HG02571 (cell line): ENCODE measurements around the gene ICA1.

Experiments
- ATAC-seq: cut with Tn5 transposase; IDR thresholded peaks from one replicate; pipeline ENCODE4 v1.9.1; 2021; ENCODE audit warnings: mild to moderate bottlenecking, moderate library complexity; ENCODE audit not compliant: unreplicated experiment

Gene ICA1

DNA sequence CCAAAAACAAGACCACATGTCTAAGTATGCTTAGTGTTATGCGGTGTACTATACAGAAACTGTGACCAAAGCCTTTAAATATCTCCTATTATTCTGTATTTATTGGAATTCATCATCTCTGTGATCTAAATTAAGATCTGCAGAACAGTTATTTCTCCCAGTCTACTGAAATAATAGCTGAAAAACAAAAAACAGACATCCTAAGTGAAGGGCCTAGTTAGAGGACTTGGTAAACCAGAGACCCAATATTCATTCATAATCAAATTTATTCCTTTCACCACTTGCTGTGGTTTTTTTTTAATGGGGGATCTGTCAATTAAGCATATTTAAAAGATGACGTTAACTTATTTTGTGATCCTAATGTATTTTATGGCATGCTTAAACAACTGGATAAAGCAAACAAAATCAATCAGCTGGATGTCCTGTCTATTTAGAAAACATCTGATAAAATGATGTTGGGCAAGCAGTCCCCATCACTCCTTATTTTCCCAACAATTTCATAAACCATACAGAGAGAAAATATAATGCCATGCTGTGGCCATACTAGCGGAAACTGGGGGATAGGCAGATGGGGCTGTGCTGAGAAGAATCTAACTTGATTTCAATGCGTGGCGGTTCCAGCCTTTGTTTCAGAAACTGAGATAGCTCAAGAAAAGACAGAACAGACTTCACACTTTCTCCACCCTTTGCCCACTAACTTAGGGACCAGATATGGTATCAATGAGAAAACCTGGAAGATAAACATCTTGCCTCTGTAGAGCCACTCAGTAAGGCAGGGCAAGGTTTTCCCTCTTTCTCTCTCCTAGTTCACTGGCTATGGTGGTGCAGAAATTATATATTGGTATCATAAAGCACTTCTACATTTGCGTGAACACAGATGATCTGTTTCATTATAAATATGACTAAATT is 32.9 kb downstream of the ICA1 start:
- ATAC-seq = no peak

DNA sequence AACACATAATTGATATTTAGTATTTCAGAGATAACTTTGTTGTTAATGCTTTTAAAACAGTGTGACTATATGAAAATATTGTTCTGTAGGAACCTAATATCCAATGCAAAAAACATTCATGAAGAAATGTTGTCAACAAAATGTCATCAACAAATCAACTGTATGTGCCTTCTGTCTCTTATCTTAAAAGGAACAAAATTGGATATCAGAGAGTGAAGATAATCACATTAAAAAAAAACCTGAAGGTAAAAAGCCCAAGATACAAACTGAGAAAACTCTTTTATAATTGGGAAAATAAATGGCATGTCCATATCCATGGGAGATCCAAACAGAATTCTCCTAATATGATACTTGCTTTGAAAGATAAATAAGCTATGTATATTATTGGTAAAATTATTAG is 33.9 kb downstream of the ICA1 start:
- ATAC-seq = no peak

DNA sequence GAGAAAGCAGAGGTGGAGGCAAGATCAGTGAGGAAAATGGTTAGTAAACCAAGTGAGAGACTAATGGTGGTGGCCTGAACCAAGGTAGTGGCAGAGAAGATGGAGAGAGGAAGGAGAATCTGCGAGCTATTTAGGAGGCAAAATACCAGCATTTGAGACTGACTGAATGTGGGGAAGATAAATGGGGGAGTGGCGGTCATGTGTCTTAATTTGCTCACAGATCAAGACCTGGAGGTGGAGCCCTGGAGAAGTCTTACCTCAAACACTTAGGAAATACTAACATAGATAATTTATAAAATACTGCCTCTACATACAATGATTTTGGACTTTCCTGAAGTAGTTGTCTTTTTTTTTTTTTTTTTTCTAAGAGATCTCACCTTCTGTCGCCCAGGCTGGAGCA is 34.7 kb downstream of the ICA1 start:
- no peak for ATAC-seq

DNA sequence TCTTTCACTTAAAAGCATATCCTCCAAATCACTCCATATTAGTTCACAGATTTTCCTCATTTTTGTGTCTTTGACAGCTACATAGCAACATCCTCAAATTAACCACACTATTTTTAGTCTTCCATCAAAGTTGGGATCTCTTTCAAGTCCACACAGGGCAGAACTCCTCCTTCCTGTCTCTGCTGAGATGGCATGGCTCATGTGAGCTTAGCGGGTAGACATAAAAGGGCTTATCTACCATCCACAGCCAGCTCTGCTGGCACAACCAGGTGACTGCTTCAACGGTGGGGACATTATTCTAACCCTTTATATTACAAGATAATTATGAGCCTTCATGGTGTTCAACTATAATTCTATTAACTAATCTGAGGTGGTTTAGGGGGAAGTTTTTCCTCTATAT is 35.5 kb downstream of the ICA1 start:
- ATAC-seq = no peak

DNA sequence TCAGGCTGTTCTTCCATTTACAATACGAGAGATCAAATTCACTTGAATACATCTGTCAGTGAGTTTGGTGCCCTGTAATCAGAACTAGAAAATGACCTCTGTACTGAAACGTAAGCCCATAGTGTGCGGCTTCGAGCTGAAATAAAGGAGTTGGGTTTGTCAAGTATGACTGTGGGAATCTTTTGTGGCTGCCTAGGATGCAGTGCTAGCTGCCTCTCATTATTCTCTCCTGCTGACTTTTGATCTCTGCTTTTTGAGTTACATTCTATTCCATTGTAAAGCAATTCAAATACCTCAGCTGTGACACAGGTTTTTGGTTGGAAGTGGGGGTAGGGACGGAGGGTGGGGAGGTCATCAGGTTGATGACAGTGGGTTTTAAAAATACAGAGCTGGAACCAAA is 40.4 kb downstream of the ICA1 start:
- ATAC-seq = no peak

DNA sequence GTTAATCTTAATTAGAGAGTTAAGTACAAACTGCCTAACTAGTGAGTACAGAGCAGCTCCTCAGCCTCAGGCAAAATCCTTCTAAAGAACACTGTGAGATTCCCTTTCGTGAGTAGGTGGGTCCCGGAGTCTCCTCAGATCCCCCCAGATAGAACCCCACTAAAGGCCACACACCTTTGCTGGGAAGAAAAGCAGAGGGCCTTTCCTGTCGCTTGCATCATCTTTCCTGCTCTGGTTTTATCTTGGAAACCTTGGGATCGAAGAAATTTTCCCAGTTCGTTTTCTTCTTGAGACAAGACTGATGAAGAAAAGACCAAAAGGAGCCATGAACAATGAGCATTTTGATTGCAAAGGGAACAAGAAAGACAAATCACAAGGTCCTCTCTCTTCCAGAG is 40.9 kb downstream of the ICA1 start:
- no peak for ATAC-seq

DNA sequence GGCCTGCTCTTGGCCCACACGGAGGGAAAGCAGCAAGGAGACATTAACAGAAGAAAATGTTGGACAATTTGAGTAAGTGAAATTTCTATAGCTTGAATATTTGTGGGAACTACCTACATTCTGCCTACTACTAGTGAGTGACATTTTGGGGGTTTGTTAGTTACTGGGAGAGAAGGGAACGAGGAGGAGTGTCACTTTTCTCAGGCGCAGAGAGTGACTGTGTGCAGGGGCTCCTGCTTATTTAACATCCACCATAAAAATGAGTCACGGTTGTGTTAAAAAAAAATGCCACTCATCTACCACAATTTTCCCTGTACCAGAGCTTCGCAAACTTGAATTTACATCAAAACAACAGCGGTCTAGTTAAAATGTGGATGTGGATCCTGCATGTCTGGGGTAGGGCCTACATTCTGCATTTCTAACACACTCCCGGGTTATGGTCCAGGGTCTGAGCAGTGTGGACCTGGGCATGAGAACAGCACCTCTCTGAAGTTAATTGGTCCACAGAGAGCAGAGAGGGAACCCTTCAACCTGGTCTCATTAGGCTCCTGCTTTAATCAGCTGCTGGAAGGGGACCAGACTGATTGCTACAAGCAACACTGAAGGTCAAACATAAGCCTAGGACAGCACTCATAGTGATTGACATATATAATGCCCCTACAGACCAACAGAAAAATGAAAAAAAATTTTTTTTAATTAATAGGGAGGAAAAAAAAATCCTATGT is 41.4 kb downstream of the ICA1 start:
- ATAC-seq = no peak

DNA sequence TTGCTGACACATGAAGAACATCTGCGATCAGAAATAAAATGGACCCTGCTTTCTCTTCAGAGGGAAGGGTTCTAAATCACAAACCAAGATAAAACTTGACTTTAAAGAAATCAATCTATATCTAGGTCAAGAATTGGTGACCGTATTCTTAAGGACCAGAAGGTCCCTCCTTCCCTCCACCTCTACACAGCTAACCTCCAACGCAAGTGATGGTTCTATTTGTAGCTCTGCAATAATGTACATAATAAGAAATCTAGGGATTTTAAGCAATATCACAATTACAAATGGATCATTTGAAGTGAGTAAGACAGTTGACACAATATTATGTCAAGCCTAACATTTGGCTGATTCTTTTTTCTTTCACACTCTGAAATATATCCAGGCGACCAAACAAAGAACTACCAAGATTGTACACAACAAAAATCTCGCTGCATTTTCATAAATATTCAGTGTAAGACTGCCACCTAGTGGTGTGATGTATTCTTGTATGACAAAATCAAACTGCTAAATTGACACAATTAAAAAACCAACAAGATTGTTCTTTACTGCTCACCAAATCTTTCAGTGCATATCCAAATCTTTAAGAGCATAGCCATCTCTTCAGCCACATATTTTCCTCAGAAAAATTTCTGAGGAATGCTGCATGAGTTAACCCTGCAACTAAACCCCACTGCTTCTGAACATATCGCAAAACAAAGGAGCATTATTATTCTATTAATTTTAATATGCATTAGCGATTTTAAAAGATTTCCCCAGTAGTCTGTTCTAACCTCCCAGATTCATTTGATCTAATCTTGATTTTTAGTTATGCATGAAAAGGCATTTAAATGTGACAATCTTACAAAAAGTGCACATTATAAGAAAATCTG is 44.5 kb downstream of the ICA1 start:
- ATAC-seq = no peak

DNA sequence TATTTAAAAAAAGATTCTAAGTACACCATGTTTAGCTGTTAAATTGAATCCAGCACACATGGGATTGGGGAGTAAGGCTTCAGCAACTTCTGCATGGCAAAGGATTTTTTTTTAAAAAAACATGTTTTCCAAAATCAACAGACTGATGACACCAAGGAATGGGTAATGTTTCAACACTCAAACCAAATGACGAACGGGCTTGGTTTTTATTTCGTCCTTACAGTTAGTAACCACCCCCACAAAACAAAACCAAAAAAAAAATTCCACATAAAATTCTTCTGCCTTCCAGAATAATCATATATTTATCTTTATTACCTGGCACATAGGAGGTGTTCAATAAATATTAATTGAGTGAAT is 45.7 kb downstream of the ICA1 start:
- ATAC-seq = no peak

DNA sequence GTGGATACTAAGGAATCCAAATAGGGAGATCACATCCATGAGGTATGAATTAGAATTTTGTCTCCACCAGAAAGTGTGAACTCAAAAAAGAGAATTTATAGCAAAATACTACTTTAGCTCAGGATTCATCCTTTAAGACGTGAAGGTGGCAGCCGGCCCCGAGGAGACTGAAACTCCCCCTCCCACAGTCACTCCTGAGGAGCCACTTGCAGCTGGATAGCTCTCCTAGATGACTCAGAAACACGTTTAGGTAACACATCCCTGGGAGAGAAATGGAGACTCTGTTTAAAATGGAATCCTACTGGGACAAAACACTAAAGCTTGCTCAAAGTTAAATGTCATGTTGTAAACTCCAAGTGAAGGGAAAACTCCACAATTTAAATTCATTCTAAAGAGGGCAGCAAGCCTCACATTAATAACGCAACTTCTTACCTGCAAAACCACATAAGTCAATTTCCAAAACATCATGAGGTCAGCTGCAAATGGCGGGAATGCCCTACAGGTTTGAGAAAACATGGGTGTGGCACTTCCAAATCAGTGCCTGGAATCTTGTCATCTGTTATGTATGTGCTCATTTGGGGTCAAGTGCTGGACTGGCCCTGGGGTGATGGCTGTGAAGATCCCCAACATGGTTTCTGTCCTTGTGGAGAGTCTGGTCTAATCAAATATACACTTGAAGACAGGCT is 46.2 kb downstream of the ICA1 start:
- no peak for ATAC-seq

DNA sequence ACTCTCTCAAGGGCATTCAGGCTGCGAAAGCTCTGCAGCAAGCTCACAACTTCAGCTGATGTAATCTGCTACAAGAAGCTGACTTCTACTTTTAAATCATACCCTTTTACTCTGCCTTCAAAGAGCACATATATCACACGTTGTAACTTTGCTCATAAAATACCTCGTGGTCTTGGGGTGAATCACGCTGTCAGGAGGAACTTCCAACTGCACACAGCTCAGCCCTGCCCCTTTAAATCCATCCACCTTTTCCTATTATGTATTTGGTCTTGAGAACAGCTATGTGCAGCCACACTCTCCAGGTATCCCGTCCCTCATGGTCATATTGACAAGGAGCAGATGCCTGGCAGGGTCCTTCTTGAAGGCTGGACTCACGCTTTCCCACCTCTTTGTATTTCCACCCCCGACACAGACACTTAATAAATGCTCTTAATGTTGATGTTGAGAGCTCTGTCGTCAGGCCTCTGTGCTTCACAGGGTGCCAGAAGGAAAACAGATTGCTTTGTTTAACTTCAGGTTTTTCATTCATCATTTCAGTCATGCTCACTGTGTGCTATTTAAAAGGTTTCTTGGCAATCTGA is 47.6 kb downstream of the ICA1 start:
- ATAC-seq = no peak

DNA sequence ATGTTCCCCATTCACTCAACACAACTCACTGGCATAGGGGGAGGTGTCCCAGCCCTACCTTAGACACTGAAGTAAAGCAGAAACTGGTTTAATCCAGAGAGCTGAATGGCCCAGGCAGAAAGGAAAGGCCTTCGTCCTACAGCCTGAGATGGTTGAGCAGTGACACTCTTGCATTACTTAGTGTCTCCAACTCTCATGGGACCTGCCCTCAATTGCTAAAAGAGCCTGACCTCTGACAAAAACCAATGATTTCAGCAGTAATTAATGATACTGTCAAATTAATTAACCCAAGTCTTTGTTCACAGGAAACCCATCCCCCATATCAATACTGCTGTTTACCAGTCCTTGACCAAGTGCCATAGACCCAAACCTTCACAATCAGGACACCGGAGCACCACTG is 48.6 kb downstream of the ICA1 start:
- ATAC-seq = no peak

DNA sequence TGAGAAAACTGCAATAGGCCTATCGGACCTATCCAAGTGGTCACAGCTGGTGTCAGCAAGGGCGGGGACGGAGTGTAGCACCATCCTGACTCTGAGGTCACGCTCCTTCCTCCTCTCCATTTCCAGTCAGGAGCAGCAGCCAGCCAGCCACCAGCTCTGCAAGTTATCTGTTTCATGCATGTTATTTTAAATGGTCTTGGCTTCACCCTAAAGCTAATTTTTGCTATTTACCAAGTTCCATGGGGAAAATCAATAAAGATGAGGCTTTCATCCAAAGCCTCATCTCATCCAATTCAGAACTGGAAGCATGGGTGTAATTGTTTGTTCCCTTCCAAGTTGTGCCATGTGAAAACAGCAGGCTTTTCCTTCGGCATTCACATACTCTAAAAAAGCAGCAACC is 49.3 kb downstream of the ICA1 start:
- ATAC-seq = no peak

DNA sequence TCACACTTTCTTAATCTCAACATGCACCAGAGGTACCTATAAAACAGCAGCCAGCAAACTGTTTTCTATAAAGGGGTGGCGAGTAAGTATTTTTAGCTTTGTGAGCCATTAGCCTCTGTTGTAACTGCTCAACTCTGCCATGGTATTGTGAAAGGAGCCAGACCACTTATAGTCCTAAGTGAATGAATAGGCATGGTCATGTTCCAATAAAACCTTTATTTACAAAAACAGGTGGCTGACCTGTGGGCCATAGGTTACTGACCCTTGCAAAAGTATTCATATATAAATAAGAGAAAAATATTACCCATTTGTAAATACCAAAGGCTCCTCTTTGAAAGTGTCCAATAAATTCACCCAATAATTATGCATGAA is 50.3 kb downstream of the ICA1 start:
- no peak for ATAC-seq

DNA sequence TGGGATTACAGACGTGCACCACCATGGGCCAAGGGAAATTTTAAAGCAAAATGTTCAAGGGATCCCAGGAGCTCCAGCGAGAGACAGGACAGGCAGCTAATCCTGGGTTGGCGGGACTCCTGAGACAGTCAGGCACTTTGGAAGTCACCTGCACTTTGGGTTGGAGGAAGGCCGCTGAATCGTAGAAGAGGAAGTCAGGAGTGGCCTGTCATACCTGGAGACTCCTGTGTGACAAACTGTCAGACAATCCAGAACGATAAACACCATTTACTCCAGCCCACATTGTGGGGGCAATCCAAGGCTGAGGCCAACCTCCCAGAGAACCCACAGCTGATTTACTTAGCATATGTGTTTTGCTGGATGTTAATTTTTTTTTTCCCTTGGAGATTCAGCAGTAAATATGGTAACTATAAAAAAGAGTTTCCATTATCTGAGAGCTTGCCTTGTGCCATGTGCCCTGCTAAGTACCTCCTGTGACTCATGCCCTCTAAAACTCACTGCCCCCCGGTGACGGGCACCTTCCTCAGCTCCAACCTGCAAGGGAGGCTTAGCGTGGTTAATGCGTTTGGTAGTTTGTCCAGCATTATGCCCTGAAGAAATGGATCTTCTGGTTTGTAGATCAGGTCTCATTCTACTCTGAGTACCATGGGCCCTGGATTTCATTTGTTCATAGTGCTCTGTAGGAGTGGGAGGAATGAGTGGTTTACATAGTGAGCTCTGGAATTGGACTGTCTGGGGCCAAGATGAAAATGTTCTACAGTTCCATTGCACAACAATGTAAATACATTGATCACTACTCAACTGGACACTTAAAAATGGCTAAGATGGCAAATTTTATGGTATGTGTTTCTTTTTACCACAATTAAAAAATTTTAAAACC is 50.9 kb downstream of the ICA1 start:
- ATAC-seq = no peak

DNA sequence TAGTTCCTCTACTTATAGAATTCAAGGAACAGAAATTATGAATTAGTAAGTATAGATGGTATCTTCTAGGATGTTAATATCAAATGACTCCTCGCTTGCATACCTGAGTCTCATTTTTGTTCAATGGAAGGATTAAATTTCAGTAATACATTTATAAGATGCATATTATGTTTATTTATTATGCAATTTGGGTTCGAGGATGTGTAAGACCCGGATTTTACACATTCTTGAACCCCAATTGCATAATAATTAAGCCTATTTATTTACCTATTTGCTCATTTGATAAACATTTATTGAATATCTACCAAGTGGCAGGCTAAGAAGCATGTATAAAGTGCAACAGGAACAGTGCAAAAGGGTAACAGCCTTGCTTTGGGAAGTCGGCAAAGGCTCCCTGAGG is 52.6 kb downstream of the ICA1 start:
- no peak for ATAC-seq

DNA sequence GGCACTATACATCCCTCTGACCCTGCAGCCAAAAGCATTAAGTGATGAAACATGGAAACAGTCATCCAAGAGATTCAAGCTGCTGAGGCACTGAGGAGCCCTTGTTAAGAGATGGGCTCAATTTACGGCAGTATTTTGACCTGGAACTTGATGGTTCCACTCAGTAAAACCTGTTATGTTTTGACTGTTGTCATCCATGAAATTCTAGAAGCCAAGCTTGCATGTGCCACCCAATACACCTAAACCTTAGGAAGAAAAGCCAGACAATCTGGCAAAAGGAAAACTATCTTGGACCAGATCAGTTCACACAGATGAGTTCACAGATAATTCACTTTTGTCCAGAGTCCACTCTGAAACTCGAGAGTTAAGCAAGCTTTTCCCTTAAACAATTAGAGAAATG is 53.2 kb downstream of the ICA1 start:
- no peak for ATAC-seq

DNA sequence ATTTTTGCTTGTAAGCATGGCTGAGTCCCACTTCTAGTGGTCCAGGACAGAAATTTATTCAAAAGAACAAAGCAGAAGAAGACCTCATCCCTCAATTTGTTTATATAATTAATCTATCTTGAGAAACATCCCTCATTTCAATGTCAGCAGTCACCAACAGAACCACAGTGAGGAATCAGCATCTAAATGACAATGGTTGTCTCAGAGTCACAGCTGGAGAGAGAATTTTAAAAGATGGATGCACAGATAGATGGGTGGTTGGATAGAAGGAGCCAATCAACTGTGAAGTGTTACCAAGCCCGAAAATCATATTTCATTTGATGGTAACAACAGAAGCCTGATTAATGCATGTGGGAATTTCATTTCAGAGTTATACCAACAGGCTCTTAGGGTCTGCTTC is 55.0 kb downstream of the ICA1 start:
- ATAC-seq = no peak

DNA sequence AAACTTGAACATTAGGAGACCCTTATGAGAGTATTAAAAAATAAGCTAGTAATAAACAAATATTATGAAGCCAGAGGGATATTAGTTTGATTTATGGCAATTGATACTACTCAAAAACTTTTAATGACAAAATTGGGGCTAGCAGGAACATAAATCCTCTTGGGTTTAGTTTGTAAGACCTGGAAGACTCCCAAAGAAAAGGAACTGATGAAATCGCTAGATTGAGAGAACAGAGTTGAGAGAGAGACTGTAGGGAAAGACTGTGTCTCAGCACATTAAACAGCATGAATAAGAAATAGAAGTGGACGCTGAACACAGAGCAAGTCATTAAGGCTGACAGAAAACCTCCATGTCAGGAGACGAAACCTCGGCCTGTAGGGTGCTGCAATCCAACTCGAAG is 56.4 kb downstream of the ICA1 start:
- no peak for ATAC-seq

DNA sequence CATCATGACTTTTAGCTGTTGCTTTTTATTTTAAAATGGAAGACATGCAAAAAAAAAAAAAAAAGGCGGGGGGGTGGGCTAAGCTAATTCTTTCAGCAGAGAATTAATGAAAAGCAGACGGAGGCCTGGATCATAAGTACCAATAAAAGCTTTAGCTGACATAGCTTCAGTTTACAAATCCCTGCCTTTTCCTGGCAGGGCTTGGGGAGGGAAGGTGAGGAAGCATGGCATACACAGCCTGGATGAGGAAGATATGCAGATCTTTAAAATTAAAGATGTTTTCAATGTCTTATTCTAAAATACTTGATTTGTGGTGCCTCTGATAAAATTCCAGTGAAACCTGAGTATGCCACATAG is 57.0 kb downstream of the ICA1 start:
- ATAC-seq = no peak
